ENCODE results near the gene RAC3.

RAC3 gene

GRCh38 chr17:82008941-82009405 is 22.5 kb upstream of the RAC3 start:
- 0 out of 2 replicates have a peak, but pooled peaks cover 4% of the 10 kb centered on the region for H4K20me1 ChIP-seq (ENCODE audit: insufficient read depth, low read length)
- H3K27ac ChIP-seq (ENCODE audit: low read length), result no peak overlapping the region
- H2AFZ ChIP-seq (ENCODE audit: low read depth, low read length), result no peak overlapping the region
- no peaks in the 10 kb centered on the region for H3K9me3 ChIP-seq (ENCODE audit: insufficient read depth, low read length, severe bottlenecking)
- no peak overlapping the region for H3K4me3 ChIP-seq (ENCODE audit: low read depth in 1 of 2, low read length in 2 of 2)
- no peak overlapping the region for H3K4me2 ChIP-seq (ENCODE audit: insufficient read depth, low read length)
- ATAC-seq (ENCODE audit: insufficient read depth, low read depth) (no peak), DNase-seq (no peak)
- TF ChIP-seq EZH2 (IDR thresholded peaks at IDR 0.05; ENCODE audit: borderline replicate concordance, low read depth, low read length, severe bottlenecking), result no peak
- TF ChIP-seq, protein P1, sequence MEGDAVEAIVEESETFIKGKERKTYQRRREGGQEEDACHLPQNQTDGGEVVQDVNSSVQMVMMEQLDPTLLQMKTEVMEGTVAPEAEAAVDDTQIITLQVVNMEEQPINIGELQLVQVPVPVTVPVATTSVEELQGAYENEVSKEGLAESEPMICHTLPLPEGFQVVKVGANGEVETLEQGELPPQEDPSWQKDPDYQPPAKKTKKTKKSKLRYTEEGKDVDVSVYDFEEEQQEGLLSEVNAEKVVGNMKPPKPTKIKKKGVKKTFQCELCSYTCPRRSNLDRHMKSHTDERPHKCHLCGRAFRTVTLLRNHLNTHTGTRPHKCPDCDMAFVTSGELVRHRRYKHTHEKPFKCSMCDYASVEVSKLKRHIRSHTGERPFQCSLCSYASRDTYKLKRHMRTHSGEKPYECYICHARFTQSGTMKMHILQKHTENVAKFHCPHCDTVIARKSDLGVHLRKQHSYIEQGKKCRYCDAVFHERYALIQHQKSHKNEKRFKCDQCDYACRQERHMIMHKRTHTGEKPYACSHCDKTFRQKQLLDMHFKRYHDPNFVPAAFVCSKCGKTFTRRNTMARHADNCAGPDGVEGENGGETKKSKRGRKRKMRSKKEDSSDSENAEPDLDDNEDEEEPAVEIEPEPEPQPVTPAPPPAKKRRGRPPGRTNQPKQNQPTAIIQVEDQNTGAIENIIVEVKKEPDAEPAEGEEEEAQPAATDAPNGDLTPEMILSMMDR (IDR thresholded peaks at IDR 0.05; ENCODE audit: borderline replicate concordance, extremely low read depth, low read length, poor library complexity, severe bottlenecking), result no peak
- H3K27me3 ChIP-seq (ENCODE audit: insufficient read depth, low read length, poor library complexity), result no peaks in the 10 kb centered on the region
- H3K9ac ChIP-seq (ENCODE audit: low read depth, low read length), result no peak overlapping the region
- H3K4me1 ChIP-seq (ENCODE audit: insufficient read depth, low read length), result no peaks in the 10 kb centered on the region
- no peaks in the 10 kb centered on the region for H3K79me2 ChIP-seq (ENCODE audit: insufficient read depth, low read length)
- no peaks in the 10 kb centered on the region for H3K36me3 ChIP-seq (ENCODE audit: insufficient read depth, low read length)

GRCh38 chr17:82009413-82009812 is 22.1 kb upstream of the RAC3 start:
- Histone ChIP-seq H3K4me2 (ENCODE audit: insufficient read depth, low read length) (no peak overlapping the region), H3K9ac (ENCODE audit: low read depth, low read length) (no peak overlapping the region), H3K79me2 (ENCODE audit: insufficient read depth, low read length) (no peaks in the 10 kb centered on the region), H3K27ac (ENCODE audit: low read length) (no peak overlapping the region), H3K4me1 (ENCODE audit: insufficient read depth, low read length) (no peaks in the 10 kb centered on the region), H3K9me3 (ENCODE audit: insufficient read depth, low read length, severe bottlenecking) (no peaks in the 10 kb centered on the region), H4K20me1 (ENCODE audit: insufficient read depth, low read length) (0 out of 2 replicates have a peak, but pooled peaks cover 4% of the 10 kb centered on the region), H3K36me3 (ENCODE audit: insufficient read depth, low read length) (no peaks in the 10 kb centered on the region), H3K4me3 (ENCODE audit: low read depth in 1 of 2, low read length in 2 of 2) (no peak overlapping the region), H2AFZ (ENCODE audit: low read depth, low read length) (no peak overlapping the region), H3K27me3 (ENCODE audit: insufficient read depth, low read length, poor library complexity) (no peaks in the 10 kb centered on the region)
- no peak for TF ChIP-seq EZH2 (IDR thresholded peaks at IDR 0.05; ENCODE audit: borderline replicate concordance, low read depth, low read length, severe bottlenecking)
- TF ChIP-seq, protein P1 (IDR thresholded peaks at IDR 0.05; ENCODE audit: borderline replicate concordance, extremely low read depth, low read length, poor library complexity, severe bottlenecking), result no peak
- ATAC-seq (ENCODE audit: insufficient read depth, low read depth), result no peak
- DNase-seq, result no peak

GRCh38 chr17:82010575-82011525 is 20.6 kb upstream of the RAC3 start:
- no peak overlapping the region for H3K27ac ChIP-seq (ENCODE audit: low read length)
- TF ChIP-seq EZH2 (IDR thresholded peaks at IDR 0.05; ENCODE audit: borderline replicate concordance, low read depth, low read length, severe bottlenecking), result no peak
- TF ChIP-seq, protein P1 (IDR thresholded peaks at IDR 0.05; ENCODE audit: borderline replicate concordance, extremely low read depth, low read length, poor library complexity, severe bottlenecking), result no peak
- H3K4me2 ChIP-seq (ENCODE audit: insufficient read depth, low read length), result no peak overlapping the region
- H3K36me3 ChIP-seq (ENCODE audit: insufficient read depth, low read length), result no peaks in the 10 kb centered on the region
- no peak for ATAC-seq (ENCODE audit: insufficient read depth, low read depth)
- DNase-seq, result no peak
- H2AFZ ChIP-seq (ENCODE audit: low read depth, low read length), result no peak overlapping the region
- no peaks in the 10 kb centered on the region for H3K4me1 ChIP-seq (ENCODE audit: insufficient read depth, low read length)
- H4K20me1 ChIP-seq (ENCODE audit: insufficient read depth, low read length), result peaks cover 4% of the 10 kb centered on the region; the same call in 1 of the 2 replicates
- H3K9ac ChIP-seq (ENCODE audit: low read depth, low read length), result no peak overlapping the region
- H3K4me3 ChIP-seq (ENCODE audit: low read depth in 1 of 2, low read length in 2 of 2), result no peak overlapping the region
- H3K79me2 ChIP-seq (ENCODE audit: insufficient read depth, low read length), result no peaks in the 10 kb centered on the region
- H3K27me3 ChIP-seq (ENCODE audit: insufficient read depth, low read length, poor library complexity), result no peaks in the 10 kb centered on the region
- no peaks in the 10 kb centered on the region for H3K9me3 ChIP-seq (ENCODE audit: insufficient read depth, low read length, severe bottlenecking)

Data from DND-41 (cell line).